K562 (cell line): ENCODE results near the gene NPAS2. TPM values are rescaled to one million over a fixed set of nuclear protein-coding genes. Genes with fewer than 3 reads are reported as not detected.

Source experiments
- BHLHE40 ChIP-seq: IDR thresholded peaks from 2 replicates; pipeline ENCODE4 v1.6.1; 2011; ENCODE audit warnings: low read length, improper control_type of control experiment
- CBX1 ChIP-seq: sonication (generic); IDR thresholded peaks from 2 replicates; pipeline ENCODE4 v1.6.1; 2016; ENCODE audit warnings: antibody characterized with exemption, low read depth, mild to moderate bottlenecking
- CBX5 ChIP-seq: IDR thresholded peaks from 2 replicates; pipeline ENCODE4 v1.6.1; 2014; ENCODE audit warnings: low read depth, borderline replicate concordance
- CHAMP1 ChIP-seq: fragments of 450-650 bp; IDR thresholded peaks from 2 replicates; pipeline ENCODE4 v1.6.1; 2016; ENCODE audit warnings: mild to moderate bottlenecking
- CHD4 ChIP-seq: fragments of 200-600 bp; sonication (generic); IDR thresholded peaks from 3 replicates; pipeline ENCODE4 v1.6.1; 2012; ENCODE audit warnings: low read depth, mild to moderate bottlenecking, mixed read lengths, low read length, inconsistent platforms; ENCODE audit not compliant: insufficient read depth, insufficient replicate concordance, poor library complexity, severe bottlenecking
- DIDO1 ChIP-seq: fragments of 450-650 bp; IDR thresholded peaks from 2 replicates; pipeline ENCODE4 v1.6.1; 2016; ENCODE audit warnings: low read depth, missing biosample characterization, missing genetic modification characterization
- FOXJ3 ChIP-seq: sonication (generic); formaldehyde crosslinking; IDR thresholded peaks from 2 replicates; pipeline ENCODE4 v1.4.0; 2020; ENCODE audit warnings: mild to moderate bottlenecking, missing genetic modification reagents
- HDAC2 ChIP-seq: fragments of 450-650 bp; IDR thresholded peaks from 2 replicates; pipeline ENCODE4 v1.6.1; 2016; ENCODE audit warnings: mild to moderate bottlenecking
- HES1 ChIP-seq: fragments of 450-650 bp; IDR thresholded peaks from 2 replicates; pipeline ENCODE4 v1.6.1; 2016; ENCODE audit warnings: low read depth, mild to moderate bottlenecking, moderate library complexity
- MED1 ChIP-seq: sonication (generic); formaldehyde crosslinking; IDR thresholded peaks from 2 replicates; pipeline ENCODE4 v1.8.1; 2023; ENCODE audit warnings: missing genetic modification reagents, borderline replicate concordance
- NFIX ChIP-seq: fragments of 250-450 bp; sonication (Bioruptor Pico); IDR thresholded peaks from 2 replicates; pipeline ENCODE4 v1.4.0; 2020; ENCODE audit warnings: low read depth, mild to moderate bottlenecking, moderate library complexity
- NONO ChIP-seq, 2 experiments: fragments of 200-400 bp in 1 of 2; fragments of 450-650 bp in 1 of 2; formaldehyde crosslinking in 1 of 2; IDR thresholded peaks; 2 replicates each; pipeline ENCODE4 v1.6.1; 2017; ENCODE audit warnings: low read depth in 2 of 2, mild to moderate bottlenecking in 2 of 2, moderate library complexity in 2 of 2, low read length in 1 of 2
- POLR2AphosphoS5 ChIP-seq: IDR thresholded peaks from 2 replicates; pipeline ENCODE4 v1.6.1; 2011; ENCODE audit warnings: mild to moderate bottlenecking, low read depth, low read length, moderate library complexity; ENCODE audit not compliant: control insufficient read depth, insufficient read depth
- PTBP1 ChIP-seq: fragments of 200-400 bp; formaldehyde crosslinking; IDR thresholded peaks from 2 replicates; pipeline ENCODE4 v1.6.1; 2017; ENCODE audit warnings: low read depth, low read length
- VEZF1 ChIP-seq: fragments of 200-800 bp; sonication (Bioruptor generic); IDR thresholded peaks from 2 replicates; pipeline ENCODE4 v1.6.1; 2017; ENCODE audit warnings: missing genetic modification characterization, missing compliant biosample characterization
- ZBTB8A ChIP-seq: fragments of 450-650 bp; IDR thresholded peaks from 2 replicates; pipeline ENCODE4 v1.6.1; 2018; ENCODE audit warnings: mild to moderate bottlenecking, moderate library complexity; ENCODE audit not compliant: partially characterized antibody
- ZFPM2 ChIP-seq: fragments of 250-450 bp; sonication (Bioruptor Pico); IDR thresholded peaks from 2 replicates; pipeline ENCODE4 v1.5.1; 2022; ENCODE audit warnings: mild to moderate bottlenecking
- ZNF280A ChIP-seq: fragments of 450-650 bp; IDR thresholded peaks from 2 replicates; pipeline ENCODE4 v1.6.1; 2018; ENCODE audit warnings: mild to moderate bottlenecking, low read depth; ENCODE audit not compliant: partially characterized antibody
- ZNF347 ChIP-seq: fragments of 450-650 bp; formaldehyde crosslinking; IDR thresholded peaks from 2 replicates; pipeline ENCODE4 v1.4.0; 2020; ENCODE audit warnings: low read depth, mild to moderate bottlenecking, moderate library complexity
- ZNF551 ChIP-seq: fragments of 250-450 bp; sonication (Bioruptor Pico); IDR thresholded peaks from 2 replicates; pipeline ENCODE4 v1.5.0; 2021; ENCODE audit warnings: mild to moderate bottlenecking, moderate library complexity
- ZNF583 ChIP-seq: fragments of 250-450 bp; sonication (Bioruptor Pico); IDR thresholded peaks from 2 replicates; pipeline ENCODE4 v1.4.0; 2020
- ZNF717 ChIP-seq: fragments of 250-450 bp; sonication (Bioruptor Pico); IDR thresholded peaks from 2 replicates; pipeline ENCODE4 v1.5.0; 2021
- ZNF780A ChIP-seq: fragments of 250-450 bp; sonication (Bioruptor Pico); IDR thresholded peaks from 2 replicates; pipeline ENCODE4 v1.5.0; 2021; ENCODE audit warnings: mild to moderate bottlenecking
- polyA plus RNA-seq, 8 experiments: library from polyadenylated mRNA; depleted of rRNA in 4 of 8; stranded (reverse) in 5 of 8; unstranded in 3 of 8; fragments of >200 nt; fragmentation: Nextera tagmentation in 2 of 8; fragmentation: Illumina TruSeq in 1 of 8; extraction: Ambion mirVana in 2 of 8; extraction: Trizol in 1 of 8; gene quantifications; 2 replicates each; pipeline versions ENCODE4 v1.2.1 to v1.2.3, GENCODE V29; 2011 to 2014; ENCODE audit warnings: inconsistent platforms in 1 of 8, missing spikeins in 1 of 8
- total RNA-seq, 7 experiments: library from RNA; depleted of rRNA in 6 of 7; stranded (reverse); fragments of >200 nt in 6 of 7; fragmentation: Illumina TruSeq in 2 of 7; extraction: Trizol in 2 of 7; gene quantifications; 2 replicates each; pipeline versions ENCODE4 v1.2.1 to v1.2.3, GENCODE V29; 2011 to 2021; ENCODE audit warnings: low replicate concordance in 1 of 7

The NPAS2 gene
- total and polyA plus RNA-seq, 9 of the 15 experiments (the other 6 are each of a cell fraction or from before 2014, with no cell fraction given) = 0.06 to 0.29 (median 0.07) TPM; not detected in 5

- peak; percentile 31; the same call in 1 of the 2 replicates for TF ChIP-seq VEZF1
- no peak for TF ChIP-seq NFIX (CRISPR knock-in tag)
- no peak for TF ChIP-seq ZNF717
- 0 out of 2 replicates have a peak, but pooled peaks have one; percentile 3 for TF ChIP-seq BHLHE40
- no peak for TF ChIP-seq ZNF347 (CRISPR knock-in tag)
- peak; percentile 78; the same call in 1 of the 2 replicates for TF ChIP-seq HDAC2
- no peak for TF ChIP-seq MED1 (CRISPR knock-in tag)
- no peak for TF ChIP-seq CHD4
- no peak for TF ChIP-seq ZFPM2 (CRISPR knock-in tag)
- TF ChIP-seq DIDO1 (tag) = no peak
- no peak for TF ChIP-seq ZNF780A (CRISPR knock-in tag)
- no peak for TF ChIP-seq POLR2AphosphoS5
- no peak for TF ChIP-seq PTBP1
- TF ChIP-seq ZNF280A = no peak
- TF ChIP-seq CHAMP1 = 0 out of 2 replicates have a peak, but pooled peaks have one; percentile 26
- TF ChIP-seq CBX5 = no peak
- TF ChIP-seq ZNF551 (CRISPR knock-in tag) = no peak
- TF ChIP-seq HES1 = no peak
- TF ChIP-seq FOXJ3 (CRISPR knock-in tag) = no peak
- no peak for TF ChIP-seq NONO (IDR thresholded peaks at IDR 0.05; ENCODE audit: low read depth in 2 of 2, low read length in 1 of 2)
- no peak for TF ChIP-seq ZNF583 (CRISPR knock-in tag)
- no peak for TF ChIP-seq ZBTB8A
- TF ChIP-seq CBX1 = no peak
These were observed 218.7 kb downstream of the NPAS2 start (continued) for GRCh38 chr2:101038455-101039255.
